Measurements from ENCODE around the gene GIMAP7.

Gene GIMAP7

DNA sequence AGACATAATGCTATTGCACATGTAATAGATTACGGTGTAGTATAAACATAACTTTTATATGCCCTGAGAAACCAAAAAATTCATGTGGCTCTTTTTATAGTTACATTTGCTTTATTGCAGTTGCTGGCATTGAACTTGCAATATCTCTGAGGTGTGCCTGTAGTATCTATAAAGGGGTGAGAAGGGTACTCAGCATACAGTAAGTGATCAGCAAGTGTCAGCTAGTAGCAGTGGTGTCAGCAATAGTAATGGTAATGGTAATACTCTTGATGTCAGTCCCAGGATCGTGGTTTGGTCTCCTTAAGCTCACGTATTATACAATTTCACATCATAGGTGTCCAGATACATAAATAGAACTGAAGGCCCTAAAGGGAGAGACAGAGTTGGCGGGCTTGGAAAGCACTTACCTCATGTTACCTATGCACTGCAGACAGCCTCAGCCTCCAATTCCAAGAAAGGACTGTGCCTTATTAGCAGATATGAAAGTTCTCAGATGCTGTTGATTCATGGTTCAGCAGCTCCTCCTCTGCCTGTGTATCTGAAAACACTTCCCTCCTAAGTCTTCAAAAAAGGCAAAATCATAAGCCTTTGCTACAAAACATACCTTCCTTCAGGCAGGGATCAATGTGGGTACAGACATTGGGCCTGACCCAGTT, 6.6 kb upstream of the GIMAP7 start:
- Histone ChIP-seq H3K79me2 (ENCODE audit: control insufficient read depth, insufficient read depth, low read length, poor library complexity) (no peaks in the 10 kb centered on the region), H3K4me3 (ENCODE audit: low read depth, low read length) (no peak overlapping the region), H2BK120ac (ENCODE audit: insufficient read depth, low read length, poor library complexity) (no peak overlapping the region), H3K9ac (ENCODE audit: low read length) (no peak overlapping the region), H3K4ac (ENCODE audit: low read depth, low read length) (no peak overlapping the region), H3K14ac (ENCODE audit: low read length) (no peak overlapping the region), H2BK12ac (ENCODE audit: low read length) (no peak overlapping the region), H4K8ac (ENCODE audit: low read depth, low read length) (no peak overlapping the region), H3K27ac (ENCODE audit: low read depth, low read length) (no peak overlapping the region), H4K91ac (ENCODE audit: low read depth, low read length) (no peak overlapping the region), H3K4me1 (ENCODE audit: control insufficient read depth in 1 of 2, insufficient read depth in 2 of 2, low read length in 2 of 2) (no peaks in the 10 kb centered on the region), H3K27me3 (ENCODE audit: insufficient read depth, low read length) (no peaks in the 10 kb centered on the region), H3K23ac (ENCODE audit: low read length) (no peak overlapping the region), H2BK5ac (ENCODE audit: low read depth, low read length, poor library complexity) (no peak overlapping the region), H4K12ac (ENCODE audit: low read depth, low read length) (no peak overlapping the region), H3K9me3 (ENCODE audit: insufficient read depth, low read depth, low read length) (no peaks in the 10 kb centered on the region), H2AK5ac (ENCODE audit: low read length) (no peak overlapping the region), H3K4me2 (ENCODE audit: low read length) (no peak overlapping the region), H3K18ac (ENCODE audit: low read length) (no peak overlapping the region), H2AFZ (ENCODE audit: insufficient read depth, low read length, poor library complexity) (no peak overlapping the region), H3K79me1 (ENCODE audit: low read length) (no peaks in the 10 kb centered on the region), H3K36me3 (ENCODE audit: control insufficient read depth in 1 of 2, insufficient read depth in 2 of 2, low read length in 2 of 2) (no peaks in the 10 kb centered on the region)
- DNase-seq, result no peak
- no CpG with 5 or more reads among the region's 4 CpGs for WGBS (ENCODE audit: extremely low coverage, insufficient coverage, insufficient read length)

DNA sequence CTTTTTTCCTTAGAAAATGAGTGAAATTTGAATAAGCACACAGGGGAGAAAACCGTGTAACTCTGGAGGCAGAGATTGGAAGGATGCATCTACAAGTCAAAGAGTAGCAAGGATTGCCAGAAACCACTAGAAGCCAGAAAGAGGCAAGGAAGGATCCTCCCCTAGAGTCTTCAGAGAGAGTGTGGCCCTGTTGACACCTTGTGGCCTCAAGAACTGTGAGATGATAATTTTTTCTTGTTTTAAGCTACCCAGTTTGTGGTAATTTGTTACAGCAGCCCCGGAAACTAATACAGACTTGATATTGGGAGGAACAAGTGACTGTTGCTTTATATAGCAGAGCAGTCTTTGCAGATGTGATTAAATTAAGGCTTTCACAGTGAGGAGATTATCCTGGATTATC, 3.6 kb upstream of the GIMAP7 start:
- Histone ChIP-seq H3K9ac (ENCODE audit: low read length) (no peak overlapping the region), H3K4me3 (ENCODE audit: low read depth, low read length) (no peak overlapping the region), H3K23ac (ENCODE audit: low read length) (no peak overlapping the region), H2BK12ac (ENCODE audit: low read length) (no peak overlapping the region), H3K79me2 (ENCODE audit: control insufficient read depth, insufficient read depth, low read length, poor library complexity) (no peaks in the 10 kb centered on the region), H2AK5ac (ENCODE audit: low read length) (no peak overlapping the region), H3K14ac (ENCODE audit: low read length) (no peak overlapping the region), H2AFZ (ENCODE audit: insufficient read depth, low read length, poor library complexity) (no peak overlapping the region), H4K91ac (ENCODE audit: low read depth, low read length) (no peak overlapping the region), H4K12ac (ENCODE audit: low read depth, low read length) (no peak overlapping the region), H3K79me1 (ENCODE audit: low read length) (no peaks in the 10 kb centered on the region), H3K27ac (ENCODE audit: low read depth, low read length) (no peak overlapping the region), H3K4me2 (ENCODE audit: low read length) (no peak overlapping the region), H3K27me3 (ENCODE audit: insufficient read depth, low read length) (no peaks in the 10 kb centered on the region), H4K8ac (ENCODE audit: low read depth, low read length) (no peak overlapping the region), H2BK5ac (ENCODE audit: low read depth, low read length, poor library complexity) (no peak overlapping the region), H2BK120ac (ENCODE audit: insufficient read depth, low read length, poor library complexity) (no peak overlapping the region), H3K4me1 (ENCODE audit: control insufficient read depth in 1 of 2, insufficient read depth in 2 of 2, low read length in 2 of 2) (no peaks in the 10 kb centered on the region), H3K9me3 (ENCODE audit: insufficient read depth, low read depth, low read length) (no peaks in the 10 kb centered on the region), H3K18ac (ENCODE audit: low read length) (no peak overlapping the region), H3K36me3 (ENCODE audit: control insufficient read depth in 1 of 2, insufficient read depth in 2 of 2, low read length in 2 of 2) (no peaks in the 10 kb centered on the region), H3K4ac (ENCODE audit: low read depth, low read length) (no peak overlapping the region)
- DNase-seq, result no peak
- WGBS (ENCODE audit: extremely low coverage, insufficient coverage, insufficient read length), result no CpG with 5 or more reads among the region's 2 CpGs

DNA sequence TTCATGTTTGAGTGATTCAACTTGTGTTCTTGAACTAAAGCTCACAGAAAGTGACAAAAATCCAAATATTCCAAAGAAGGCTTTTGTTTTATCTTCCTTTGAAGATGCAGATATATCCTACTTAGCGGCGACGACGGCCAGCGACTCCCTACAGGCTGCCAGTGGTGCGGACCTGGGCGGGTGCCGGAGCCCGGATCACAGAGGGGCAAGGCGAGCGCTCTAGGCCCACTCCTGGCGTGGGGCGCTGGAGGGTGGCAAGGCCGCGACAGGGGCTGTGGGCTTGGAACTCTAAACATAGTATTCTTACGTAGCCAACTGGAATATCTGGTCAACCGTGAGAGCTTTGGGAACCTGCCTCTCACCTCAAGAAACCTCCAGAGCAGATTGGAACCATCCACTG, 914 bp upstream of the GIMAP7 start:
- no peak overlapping the region for H3K27ac ChIP-seq (ENCODE audit: low read depth, low read length)
- no CpG with 5 or more reads among the region's 17 CpGs for WGBS (ENCODE audit: extremely low coverage, insufficient coverage, insufficient read length)
- H2BK5ac ChIP-seq (ENCODE audit: low read depth, low read length, poor library complexity), result no peak overlapping the region
- H4K12ac ChIP-seq (ENCODE audit: low read depth, low read length), result no peak overlapping the region
- no peak overlapping the region for H3K4me2 ChIP-seq (ENCODE audit: low read length)
- H3K18ac ChIP-seq (ENCODE audit: low read length), result no peak overlapping the region
- H2AFZ ChIP-seq (ENCODE audit: insufficient read depth, low read length, poor library complexity), result no peak overlapping the region
- no peaks in the 10 kb centered on the region for H3K79me1 ChIP-seq (ENCODE audit: low read length)
- no peak overlapping the region for H3K23ac ChIP-seq (ENCODE audit: low read length)
- no peak overlapping the region for H2AK5ac ChIP-seq (ENCODE audit: low read length)
- H3K27me3 ChIP-seq (ENCODE audit: insufficient read depth, low read length), result no peaks in the 10 kb centered on the region
- H3K36me3 ChIP-seq (ENCODE audit: control insufficient read depth in 1 of 2, insufficient read depth in 2 of 2, low read length in 2 of 2), result no peaks in the 10 kb centered on the region
- no peaks in the 10 kb centered on the region for H3K4me1 ChIP-seq (ENCODE audit: control insufficient read depth in 1 of 2, insufficient read depth in 2 of 2, low read length in 2 of 2)
- H3K9me3 ChIP-seq (ENCODE audit: insufficient read depth, low read depth, low read length), result no peaks in the 10 kb centered on the region
- H3K9ac ChIP-seq (ENCODE audit: low read length), result no peak overlapping the region
- H3K14ac ChIP-seq (ENCODE audit: low read length), result no peak overlapping the region
- no peak overlapping the region for H4K8ac ChIP-seq (ENCODE audit: low read depth, low read length)
- H3K4me3 ChIP-seq (ENCODE audit: low read depth, low read length), result no peak overlapping the region
- no peak overlapping the region for H2BK12ac ChIP-seq (ENCODE audit: low read length)
- no peak overlapping the region for H4K91ac ChIP-seq (ENCODE audit: low read depth, low read length)
- no peak overlapping the region for H3K4ac ChIP-seq (ENCODE audit: low read depth, low read length)
- no peak for DNase-seq
- H3K79me2 ChIP-seq (ENCODE audit: control insufficient read depth, insufficient read depth, low read length, poor library complexity), result no peaks in the 10 kb centered on the region
- no peak overlapping the region for H2BK120ac ChIP-seq (ENCODE audit: insufficient read depth, low read length, poor library complexity)

DNA sequence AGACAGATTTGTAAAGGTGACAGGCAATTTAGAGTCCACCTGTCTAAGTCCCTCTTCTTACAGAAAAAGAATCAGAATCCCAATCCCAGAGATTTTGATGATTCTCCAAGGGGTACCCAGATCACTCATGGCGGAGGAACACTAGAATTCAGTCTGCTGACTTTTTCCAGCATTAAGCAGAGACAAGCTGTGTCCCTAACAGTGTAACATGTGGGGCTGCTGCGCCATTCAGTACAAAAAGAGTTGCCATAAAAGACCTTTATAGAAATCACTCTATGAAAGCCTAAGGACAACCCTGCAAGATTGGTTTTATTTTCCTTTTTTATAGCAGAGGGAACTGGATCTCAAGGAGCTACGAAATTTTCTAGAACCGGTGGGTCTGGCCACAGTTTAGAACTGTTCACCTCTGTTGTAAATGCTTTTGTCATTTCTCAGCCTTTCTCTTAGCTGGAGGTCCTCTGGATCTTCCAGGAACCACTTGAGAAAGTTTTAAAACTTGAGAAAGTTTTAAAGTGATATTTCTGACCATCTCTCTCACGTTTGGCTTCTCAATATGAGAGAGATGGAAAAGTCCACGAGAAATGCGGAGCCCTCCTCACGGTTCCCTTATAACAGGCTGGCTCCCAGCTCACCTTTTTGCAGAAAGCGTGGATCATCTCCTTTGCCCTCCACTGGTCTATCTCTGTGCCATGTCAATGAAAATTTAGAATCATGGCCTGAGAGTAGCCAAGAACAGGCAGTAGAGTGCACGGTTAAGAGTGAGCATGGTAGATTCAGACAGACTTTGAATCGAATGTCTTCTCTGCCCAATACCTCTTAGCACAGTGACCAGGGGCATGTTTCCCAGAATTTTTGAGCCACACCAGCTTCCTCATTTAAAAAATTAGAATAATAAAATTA, 826 bp downstream of the GIMAP7 start:
- Histone ChIP-seq H4K91ac (ENCODE audit: low read depth, low read length) (no peak overlapping the region), H4K8ac (ENCODE audit: low read depth, low read length) (no peak overlapping the region), H2AFZ (ENCODE audit: insufficient read depth, low read length, poor library complexity) (no peak overlapping the region), H2BK12ac (ENCODE audit: low read length) (no peak overlapping the region), H2BK5ac (ENCODE audit: low read depth, low read length, poor library complexity) (no peak overlapping the region), H3K4ac (ENCODE audit: low read depth, low read length) (no peak overlapping the region), H2BK120ac (ENCODE audit: insufficient read depth, low read length, poor library complexity) (no peak overlapping the region), H3K18ac (ENCODE audit: low read length) (no peak overlapping the region), H2AK5ac (ENCODE audit: low read length) (no peak overlapping the region), H3K9me3 (ENCODE audit: insufficient read depth, low read depth, low read length) (no peaks in the 10 kb centered on the region), H3K4me3 (ENCODE audit: low read depth, low read length) (no peak overlapping the region), H3K36me3 (ENCODE audit: control insufficient read depth in 1 of 2, insufficient read depth in 2 of 2, low read length in 2 of 2) (no peaks in the 10 kb centered on the region), H4K12ac (ENCODE audit: low read depth, low read length) (no peak overlapping the region), H3K4me1 (ENCODE audit: control insufficient read depth in 1 of 2, insufficient read depth in 2 of 2, low read length in 2 of 2) (no peaks in the 10 kb centered on the region), H3K14ac (ENCODE audit: low read length) (no peak overlapping the region), H3K79me1 (ENCODE audit: low read length) (no peaks in the 10 kb centered on the region), H3K23ac (ENCODE audit: low read length) (no peak overlapping the region), H3K27ac (ENCODE audit: low read depth, low read length) (no peak overlapping the region), H3K27me3 (ENCODE audit: insufficient read depth, low read length) (no peaks in the 10 kb centered on the region), H3K4me2 (ENCODE audit: low read length) (no peak overlapping the region), H3K9ac (ENCODE audit: low read length) (no peak overlapping the region), H3K79me2 (ENCODE audit: control insufficient read depth, insufficient read depth, low read length, poor library complexity) (no peaks in the 10 kb centered on the region)
- no CpG with 5 or more reads among the region's 11 CpGs for WGBS (ENCODE audit: extremely low coverage, insufficient coverage, insufficient read length)
- no peak for DNase-seq

All from trophoblast cell (in vitro differentiated cells and primary cell).